ENCODE data around the gene CUL9. TPM values are rescaled to one million over a fixed set of nuclear protein-coding genes. Genes with fewer than 3 reads are reported as not detected.

CUL9 gene
- total RNA-seq, 1 donor, result 34.4 TPM

DNA sequence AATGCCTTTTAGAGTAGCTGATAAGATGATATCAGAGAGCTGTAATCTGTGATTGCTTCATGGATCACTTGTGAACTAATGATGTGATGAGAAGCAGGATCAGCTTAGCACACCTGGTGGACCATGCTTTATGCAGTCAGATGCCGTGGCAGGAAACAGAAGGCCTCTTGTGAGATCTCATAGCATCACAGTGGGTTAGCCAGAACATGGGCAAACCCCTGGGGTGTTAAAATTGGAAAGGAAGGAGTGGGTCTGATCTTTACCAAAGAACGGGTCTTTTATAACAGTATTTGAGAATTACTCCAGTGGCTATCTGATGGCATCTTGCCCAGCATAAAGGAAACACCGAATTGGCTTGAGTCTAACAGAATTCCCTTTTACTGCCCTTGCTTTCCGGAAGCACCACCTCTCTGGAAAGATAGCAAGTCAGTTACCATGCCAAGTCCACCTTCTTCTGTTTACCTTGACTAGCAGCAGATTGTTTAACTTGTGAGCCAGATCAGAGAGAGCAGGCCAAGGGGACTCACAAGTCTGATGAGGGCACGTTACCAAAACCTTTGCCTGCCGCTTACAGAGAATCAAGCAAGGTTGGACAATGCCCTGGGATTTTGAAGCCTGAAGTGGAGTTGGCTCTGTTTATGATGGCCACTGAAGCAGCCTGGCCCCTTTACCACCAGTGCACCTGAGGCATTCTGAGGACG is 31.8 kb upstream of the CUL9 start:
- H3K4me1 ChIP-seq (ENCODE audit: insufficient read depth, low read length), result peaks cover 9% of the 10 kb centered on the region
- no peak overlapping the region for H3K4me2 ChIP-seq (ENCODE audit: insufficient read depth, low read length)
- H3K27ac ChIP-seq (ENCODE audit: low read depth, low read length), result no peak overlapping the region
- peaks cover 31% of the 10 kb centered on the region for H3K36me3 ChIP-seq (ENCODE audit: insufficient read depth, low read length)
- DNase-seq (ENCODE audit: insufficient read length, low spot score, missing footprints), result no peak
- H3K79me2 ChIP-seq (ENCODE audit: insufficient read depth, low read length), result no peaks in the 10 kb centered on the region
- no peaks in the 10 kb centered on the region for H3K27me3 ChIP-seq (ENCODE audit: insufficient read depth, low read length)
- H4K20me1 ChIP-seq (ENCODE audit: insufficient read depth, low read length), result no peaks in the 10 kb centered on the region
- TF ChIP-seq, protein P1, sequence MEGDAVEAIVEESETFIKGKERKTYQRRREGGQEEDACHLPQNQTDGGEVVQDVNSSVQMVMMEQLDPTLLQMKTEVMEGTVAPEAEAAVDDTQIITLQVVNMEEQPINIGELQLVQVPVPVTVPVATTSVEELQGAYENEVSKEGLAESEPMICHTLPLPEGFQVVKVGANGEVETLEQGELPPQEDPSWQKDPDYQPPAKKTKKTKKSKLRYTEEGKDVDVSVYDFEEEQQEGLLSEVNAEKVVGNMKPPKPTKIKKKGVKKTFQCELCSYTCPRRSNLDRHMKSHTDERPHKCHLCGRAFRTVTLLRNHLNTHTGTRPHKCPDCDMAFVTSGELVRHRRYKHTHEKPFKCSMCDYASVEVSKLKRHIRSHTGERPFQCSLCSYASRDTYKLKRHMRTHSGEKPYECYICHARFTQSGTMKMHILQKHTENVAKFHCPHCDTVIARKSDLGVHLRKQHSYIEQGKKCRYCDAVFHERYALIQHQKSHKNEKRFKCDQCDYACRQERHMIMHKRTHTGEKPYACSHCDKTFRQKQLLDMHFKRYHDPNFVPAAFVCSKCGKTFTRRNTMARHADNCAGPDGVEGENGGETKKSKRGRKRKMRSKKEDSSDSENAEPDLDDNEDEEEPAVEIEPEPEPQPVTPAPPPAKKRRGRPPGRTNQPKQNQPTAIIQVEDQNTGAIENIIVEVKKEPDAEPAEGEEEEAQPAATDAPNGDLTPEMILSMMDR (IDR thresholded peaks at IDR 0.05; ENCODE audit: extremely low read depth, low read depth, low read length), result no peak
- H3K4me3 ChIP-seq (ENCODE audit: insufficient read depth, low read length), result no peak overlapping the region
- no peak overlapping the region for H2AFZ ChIP-seq (ENCODE audit: low read length)
- no peaks in the 10 kb centered on the region for H3K9me3 ChIP-seq (ENCODE audit: low read depth, low read length)

DNA sequence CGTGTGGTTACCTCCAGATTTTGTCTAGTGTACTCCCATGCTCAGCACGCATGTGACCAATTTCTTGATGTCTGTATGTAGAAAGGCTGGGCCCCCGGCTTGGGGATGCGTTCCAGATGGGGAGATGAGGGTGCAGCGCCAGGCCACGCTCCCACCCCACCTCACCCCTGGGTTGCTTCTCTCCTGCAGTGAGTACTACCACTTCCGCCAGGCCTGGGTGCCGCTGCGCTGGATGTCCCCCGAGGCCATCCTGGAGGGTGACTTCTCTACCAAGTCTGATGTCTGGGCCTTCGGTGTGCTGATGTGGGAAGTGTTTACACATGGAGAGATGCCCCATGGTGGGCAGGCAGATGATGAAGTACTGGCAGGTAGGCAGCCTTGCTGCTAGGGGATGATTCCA is 22.4 kb upstream of the CUL9 start:
- no peaks in the 10 kb centered on the region for H3K27me3 ChIP-seq (ENCODE audit: insufficient read depth, low read length)
- TF ChIP-seq, protein P1 (IDR thresholded peaks at IDR 0.05; ENCODE audit: extremely low read depth, low read depth, low read length), result no peak
- no peaks in the 10 kb centered on the region for H4K20me1 ChIP-seq (ENCODE audit: insufficient read depth, low read length)
- no peaks in the 10 kb centered on the region for H3K4me1 ChIP-seq (ENCODE audit: insufficient read depth, low read length)
- H2AFZ ChIP-seq (ENCODE audit: low read length), result no peak overlapping the region
- H3K4me3 ChIP-seq (ENCODE audit: insufficient read depth, low read length), result no peak overlapping the region
- H3K4me2 ChIP-seq (ENCODE audit: insufficient read depth, low read length), result no peak overlapping the region
- DNase-seq (ENCODE audit: insufficient read length, low spot score, missing footprints), result peak; percentile 35
- no peak overlapping the region for H3K27ac ChIP-seq (ENCODE audit: low read depth, low read length)
- H3K36me3 ChIP-seq (ENCODE audit: insufficient read depth, low read length), result peaks cover 20% of the 10 kb centered on the region
- no peaks in the 10 kb centered on the region for H3K79me2 ChIP-seq (ENCODE audit: insufficient read depth, low read length)
- no peaks in the 10 kb centered on the region for H3K9me3 ChIP-seq (ENCODE audit: low read depth, low read length)

DNA sequence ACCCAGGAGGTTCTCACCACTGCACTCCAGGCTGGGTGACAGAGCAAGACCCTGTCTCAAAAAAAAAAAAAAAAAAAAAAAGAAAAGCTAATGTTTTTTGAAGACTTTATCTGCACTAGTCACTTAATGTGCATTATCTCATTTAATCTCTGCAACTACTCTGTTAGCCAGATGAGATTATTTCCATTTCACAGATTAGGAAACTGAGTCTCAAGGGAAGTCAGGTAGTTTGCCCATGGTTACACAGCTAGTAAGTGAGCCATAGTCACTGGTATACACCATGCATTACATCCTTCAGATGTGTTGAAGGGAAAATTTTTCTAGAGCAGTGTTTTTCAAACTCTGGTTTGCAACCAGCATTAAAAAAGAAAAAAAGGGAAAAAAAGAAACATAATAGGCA is 18.1 kb upstream of the CUL9 start:
- Histone ChIP-seq H4K20me1 (ENCODE audit: insufficient read depth, low read length) (no peaks in the 10 kb centered on the region), H3K79me2 (ENCODE audit: insufficient read depth, low read length) (no peaks in the 10 kb centered on the region), H3K36me3 (ENCODE audit: insufficient read depth, low read length) (peaks cover 20% of the 10 kb centered on the region), H3K4me2 (ENCODE audit: insufficient read depth, low read length) (no peak overlapping the region), H3K27ac (ENCODE audit: low read depth, low read length) (no peak overlapping the region), H3K27me3 (ENCODE audit: insufficient read depth, low read length) (no peaks in the 10 kb centered on the region), H3K4me1 (ENCODE audit: insufficient read depth, low read length) (no peaks in the 10 kb centered on the region), H2AFZ (ENCODE audit: low read length) (no peak overlapping the region), H3K9me3 (ENCODE audit: low read depth, low read length) (no peaks in the 10 kb centered on the region), H3K4me3 (ENCODE audit: insufficient read depth, low read length) (no peak overlapping the region)
- TF ChIP-seq, protein P1 (IDR thresholded peaks at IDR 0.05; ENCODE audit: extremely low read depth, low read depth, low read length), result no peak
- DNase-seq (ENCODE audit: insufficient read length, low spot score, missing footprints), result no peak

DNA sequence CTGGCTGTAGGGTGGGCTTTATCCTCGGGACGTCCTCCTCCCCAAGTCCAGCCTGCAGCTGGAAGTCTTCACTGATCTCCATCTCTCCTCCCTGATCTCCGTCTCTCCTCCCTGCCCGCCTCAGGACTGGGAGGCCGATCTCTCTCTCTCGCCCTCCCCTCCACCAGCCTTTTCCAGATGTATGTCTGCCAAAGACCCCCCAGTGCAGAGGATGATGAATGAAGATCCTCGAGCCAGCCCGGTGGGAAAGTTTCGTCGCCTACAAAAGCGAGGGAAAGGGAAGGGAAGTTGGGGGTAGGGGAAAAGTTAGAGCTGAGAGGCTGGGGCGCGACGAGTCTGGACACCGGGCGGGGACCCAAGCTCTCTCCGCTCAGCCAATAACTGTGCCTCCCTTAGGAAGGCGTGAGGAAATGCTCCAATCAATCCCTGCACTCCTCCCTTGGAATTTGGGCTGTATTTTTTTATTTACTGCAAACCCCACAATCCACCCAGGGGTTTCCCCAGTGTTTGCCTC is 11.5 kb upstream of the CUL9 start:
- H2AFZ ChIP-seq (ENCODE audit: low read length), result peak overlapping the region; percentile 98
- peaks cover 7% of the 10 kb centered on the region for H3K36me3 ChIP-seq (ENCODE audit: insufficient read depth, low read length)
- H3K4me2 ChIP-seq (ENCODE audit: insufficient read depth, low read length), result peak overlapping the region; percentile 98
- H3K4me1 ChIP-seq (ENCODE audit: insufficient read depth, low read length), result peaks cover 30% of the 10 kb centered on the region
- H3K9me3 ChIP-seq (ENCODE audit: low read depth, low read length), result no peaks in the 10 kb centered on the region
- no peaks in the 10 kb centered on the region for H3K27me3 ChIP-seq (ENCODE audit: insufficient read depth, low read length)
- peak overlapping the region; percentile 86 for H3K4me3 ChIP-seq (ENCODE audit: insufficient read depth, low read length)
- peaks cover 33% of the 10 kb centered on the region for H3K79me2 ChIP-seq (ENCODE audit: insufficient read depth, low read length)
- TF ChIP-seq, protein P1 (IDR thresholded peaks at IDR 0.05; ENCODE audit: extremely low read depth, low read depth, low read length), result no peak
- H3K27ac ChIP-seq (ENCODE audit: low read depth, low read length), result peak overlapping the region; percentile 83
- peaks cover 18% of the 10 kb centered on the region for H4K20me1 ChIP-seq (ENCODE audit: insufficient read depth, low read length)
- DNase-seq (ENCODE audit: insufficient read length, low spot score, missing footprints), result peak; percentile 95

Data from osteoblast (primary cell).